H9 (cell line): ENCODE measurements around the gene GALNT13. TPM values are rescaled to one million over a fixed set of nuclear protein-coding genes. Genes with fewer than 3 reads are reported as not detected.
A peak's percentile ranks its signal among the peaks of the same experiment; 100 is the strongest.

ENCODE experiments used
- DNase-seq: peaks from one replicate; pipeline ENCODE4 v3.0.0-alpha.2; 2017
- H2AFZ ChIP-seq: one replicate; pipeline ENCODE4 v1.6.1; 2013; ENCODE audit warnings: mild to moderate bottlenecking, low read length, control low read depth, moderate library complexity
- H2AK5ac ChIP-seq: 2 replicates; pipeline ENCODE4 v1.6.1; 2013; ENCODE audit warnings: low read length, control low read depth, mixed read lengths; ENCODE audit not compliant: insufficient read length
- H2BK120ac ChIP-seq: one replicate; pipeline ENCODE4 v1.6.1; 2013; ENCODE audit warnings: low read depth, mild to moderate bottlenecking, low read length, control low read depth, inconsistent platforms; ENCODE audit not compliant: poor library complexity, severe bottlenecking
- H2BK12ac ChIP-seq: 2 replicates; pipeline ENCODE4 v1.6.1; 2013; ENCODE audit warnings: low read length, control low read depth, mixed read lengths, low read depth; ENCODE audit not compliant: insufficient read length
- H2BK15ac ChIP-seq: 2 replicates; pipeline ENCODE4 v1.6.1; 2013; ENCODE audit warnings: low read depth, low read length, control low read depth
- H2BK20ac ChIP-seq: one replicate; pipeline ENCODE4 v1.6.1; 2013; ENCODE audit warnings: low read depth, mild to moderate bottlenecking, low read length, control low read depth, inconsistent platforms; ENCODE audit not compliant: poor library complexity, severe bottlenecking
- H2BK5ac ChIP-seq: 2 replicates; pipeline ENCODE4 v1.6.1; 2013; ENCODE audit warnings: low read length, control low read depth, mixed read lengths; ENCODE audit not compliant: insufficient read length
- H3K14ac ChIP-seq: 2 replicates; pipeline ENCODE4 v1.6.1; 2013; ENCODE audit warnings: low read length, control low read depth; ENCODE audit not compliant: insufficient read depth
- H3K18ac ChIP-seq: 2 replicates; pipeline ENCODE4 v1.6.1; 2013; ENCODE audit warnings: low read depth, mild to moderate bottlenecking, mixed read lengths, low read length, control low read depth; ENCODE audit not compliant: insufficient read length
- H3K23ac ChIP-seq: 2 replicates; pipeline ENCODE4 v1.6.1; 2013; ENCODE audit warnings: low read length, control low read depth, mixed read lengths, low read depth; ENCODE audit not compliant: insufficient read length
- H3K23me2 ChIP-seq: 2 replicates; pipeline ENCODE4 v1.6.1; 2013; ENCODE audit warnings: low read depth, mild to moderate bottlenecking, mixed read lengths, low read length, control low read depth; ENCODE audit not compliant: insufficient read length, poor library complexity, severe bottlenecking
- H3K27ac ChIP-seq: 2 replicates; pipeline ENCODE4 v1.5.1; 2013; ENCODE audit warnings: low read length, control low read depth, mixed read lengths, low read depth; ENCODE audit not compliant: insufficient read length
- H3K27me3 ChIP-seq: 2 replicates; pipeline ENCODE4 v1.6.1; 2013; ENCODE audit warnings: low read length, control low read depth, inconsistent platforms; ENCODE audit not compliant: insufficient read depth
- H3K4ac ChIP-seq: 2 replicates; pipeline ENCODE4 v1.6.1; 2013; ENCODE audit warnings: low read depth, mild to moderate bottlenecking, control low read depth, inconsistent platforms, low read length, moderate library complexity
- H3K4me1 ChIP-seq: 2 replicates; pipeline ENCODE4 v1.6.1; 2013; ENCODE audit warnings: low read length, control low read depth, inconsistent platforms; ENCODE audit not compliant: insufficient read depth
- H3K4me2 ChIP-seq: 2 replicates; pipeline ENCODE4 v1.6.1; 2013; ENCODE audit warnings: low read length, control low read depth, mixed read lengths; ENCODE audit not compliant: insufficient read length, insufficient read depth
- H3K56ac ChIP-seq: 2 replicates; pipeline ENCODE4 v1.6.1; 2013; ENCODE audit warnings: low read depth, mild to moderate bottlenecking, mixed read lengths, low read length, control low read depth; ENCODE audit not compliant: insufficient read length
- H3K79me1 ChIP-seq: 2 replicates; pipeline ENCODE4 v1.6.1; 2013; ENCODE audit warnings: low read depth, mild to moderate bottlenecking, moderate library complexity, low read length, control low read depth, inconsistent platforms; ENCODE audit not compliant: insufficient read depth, poor library complexity, severe bottlenecking
- H3K79me2 ChIP-seq: 2 replicates; pipeline ENCODE4 v1.6.1; 2013; ENCODE audit warnings: low read length, control low read depth, inconsistent platforms; ENCODE audit not compliant: insufficient read depth
- H3K9ac ChIP-seq: 2 replicates; pipeline ENCODE4 v1.6.1; 2013; ENCODE audit warnings: low read length, control low read depth, mixed read lengths; ENCODE audit not compliant: insufficient read length; ENCODE audit errors: extremely low read depth
- H3K9me3 ChIP-seq: one replicate; pipeline ENCODE4 v1.6.1; 2013; ENCODE audit warnings: low read depth, low read length, inconsistent platforms; ENCODE audit not compliant: control insufficient read depth
- H3T11ph ChIP-seq: one replicate; pipeline ENCODE4 v1.6.1; 2013; ENCODE audit warnings: mild to moderate bottlenecking, low read length, control low read depth, inconsistent platforms
- H4K20me1 ChIP-seq: one replicate; pipeline ENCODE4 v1.6.1; 2013; ENCODE audit not compliant: control insufficient read depth, insufficient read length, insufficient read depth
- H4K5ac ChIP-seq: 2 replicates; pipeline ENCODE4 v1.6.1; 2013; ENCODE audit warnings: low read depth, mild to moderate bottlenecking, mixed read lengths, low read length, control low read depth; ENCODE audit not compliant: insufficient read length
- H4K8ac ChIP-seq: replicated peaks from 2 replicates; pipeline ENCODE4 v1.6.1; 2013; ENCODE audit warnings: low read length, control low read depth, mixed read lengths, low read depth; ENCODE audit not compliant: insufficient read length
- H4K91ac ChIP-seq: 2 replicates; pipeline ENCODE4 v1.6.1; 2013; ENCODE audit warnings: low read depth, mild to moderate bottlenecking, moderate library complexity, mixed read lengths, low read length, control low read depth; ENCODE audit not compliant: insufficient read length
- H3K27ac Mint-ChIP-seq, 3 experiments: 2 replicates in 2 of 3; 3 replicates in 1 of 3; pipeline ENCODE4 v1.8.0; 2020 to 2021; ENCODE audit warnings: mixed read lengths in 3 of 3, mild to moderate bottlenecking in 1 of 3, moderate library complexity in 1 of 3
- H3K27me3 Mint-ChIP-seq: 2 replicates; pipeline ENCODE4 v1.8.0; 2021; ENCODE audit warnings: low read depth, mild to moderate bottlenecking, moderate library complexity, mixed read lengths
- H3K36me3 Mint-ChIP-seq, 3 experiments: 2 replicates in 2 of 3; 3 replicates in 1 of 3; pipeline ENCODE4 v1.8.0; 2020 to 2021; ENCODE audit warnings: low read depth in 3 of 3, mixed read lengths in 3 of 3; ENCODE audit not compliant: insufficient read depth in 1 of 3
- H3K4me1 Mint-ChIP-seq, 2 experiments: 2 replicates each; pipeline ENCODE4 v1.8.0; 2020; ENCODE audit warnings: mixed read lengths in 2 of 2
- H3K4me3 Mint-ChIP-seq, 2 experiments: 2 replicates in 1 of 2; 3 replicates in 1 of 2; pipeline ENCODE4 v1.8.0; 2020 to 2021; ENCODE audit warnings: mild to moderate bottlenecking in 2 of 2, mixed read lengths in 2 of 2, moderate library complexity in 1 of 2
- H3K9me3 Mint-ChIP-seq, 2 experiments: 2 replicates in 1 of 2; 3 replicates in 1 of 2; pipeline ENCODE4 v1.8.0; 2020; ENCODE audit warnings: mild to moderate bottlenecking in 2 of 2, mixed read lengths in 2 of 2, moderate library complexity in 1 of 2
- WGBS: extraction: QIAGEN DNeasy Blood & Tissue Kit; methylation state at CpG from one replicate; pipeline ENCODE4 v1.1.7; 2013; ENCODE audit warnings: missing lambda C conversion rate, low lambda C conversion rate, mixed read lengths; ENCODE audit not compliant: insufficient read length; ENCODE audit errors: extremely low coverage; 5-methylcytosine and 5-hydroxymethylcytosine counted together
- total RNA-seq: library from RNA; stranded (reverse); gene quantifications from 2 replicates; pipeline ENCODE4 v1.2.1, GENCODE V29; 2021
- TF ChIP-seq, protein P1 (sequence below): fragments of 200-600 bp; sonication (generic); conservative IDR thresholded peaks from 3 replicates; pipeline ENCODE4 v1.8.0; 2021; ENCODE audit warnings: antibody characterized with exemption, mild to moderate bottlenecking

Gene GALNT13
- total RNA-seq, 1 experiment from 2014 or later, result 6.6 TPM

- TF ChIP-seq, protein P1, sequence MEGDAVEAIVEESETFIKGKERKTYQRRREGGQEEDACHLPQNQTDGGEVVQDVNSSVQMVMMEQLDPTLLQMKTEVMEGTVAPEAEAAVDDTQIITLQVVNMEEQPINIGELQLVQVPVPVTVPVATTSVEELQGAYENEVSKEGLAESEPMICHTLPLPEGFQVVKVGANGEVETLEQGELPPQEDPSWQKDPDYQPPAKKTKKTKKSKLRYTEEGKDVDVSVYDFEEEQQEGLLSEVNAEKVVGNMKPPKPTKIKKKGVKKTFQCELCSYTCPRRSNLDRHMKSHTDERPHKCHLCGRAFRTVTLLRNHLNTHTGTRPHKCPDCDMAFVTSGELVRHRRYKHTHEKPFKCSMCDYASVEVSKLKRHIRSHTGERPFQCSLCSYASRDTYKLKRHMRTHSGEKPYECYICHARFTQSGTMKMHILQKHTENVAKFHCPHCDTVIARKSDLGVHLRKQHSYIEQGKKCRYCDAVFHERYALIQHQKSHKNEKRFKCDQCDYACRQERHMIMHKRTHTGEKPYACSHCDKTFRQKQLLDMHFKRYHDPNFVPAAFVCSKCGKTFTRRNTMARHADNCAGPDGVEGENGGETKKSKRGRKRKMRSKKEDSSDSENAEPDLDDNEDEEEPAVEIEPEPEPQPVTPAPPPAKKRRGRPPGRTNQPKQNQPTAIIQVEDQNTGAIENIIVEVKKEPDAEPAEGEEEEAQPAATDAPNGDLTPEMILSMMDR, result no peak
- Mint-ChIP-seq H3K4me1 (peaks cover 5% of the 10 kb centered on the region in 2 experiments; a peak in 3 of 4 replicates), H3K36me3 (peaks cover 6 to 9% (median 8%) of the 10 kb centered on the region in 3 experiments), H3K27me3 (no peaks in the 10 kb centered on the region), H3K27ac (peak overlapping the region in 1 of 3 experiments; percentile 50; a peak in 1 of 7 replicates), H3K4me3 (no peak overlapping the region), H3K9me3 (peaks cover 7 to 11% of the 10 kb centered on the region in 2 experiments; a peak in 4 of 5 replicates)
- Histone ChIP-seq H3T11ph (no peak overlapping the region), H4K20me1 (no peaks in the 10 kb centered on the region), H3K4ac (no peak overlapping the region), H2BK12ac (no peak overlapping the region), H3K27me3 (no peaks in the 10 kb centered on the region), H3K23me2 (no peaks in the 10 kb centered on the region), H2AK5ac (no peak overlapping the region), H2BK5ac (no peak overlapping the region), H2BK15ac (no peak overlapping the region), H4K5ac (no peak overlapping the region), H4K8ac (no peak overlapping the region), H2AFZ (no peak overlapping the region), H3K14ac (no peak overlapping the region), H2BK20ac (no peak overlapping the region), H3K18ac (no peak overlapping the region), H3K23ac (no peak overlapping the region), H4K91ac (no peak overlapping the region), H3K79me1 (no peaks in the 10 kb centered on the region), H3K9me3 (no peaks in the 10 kb centered on the region), H3K4me1 (no peaks in the 10 kb centered on the region), H3K4me2 (no peak overlapping the region), H3K9ac (no peak overlapping the region), H3K79me2 (no peaks in the 10 kb centered on the region), H3K56ac (no peak overlapping the region), H3K27ac (no peak overlapping the region), H2BK120ac (no peak overlapping the region)
- WGBS, result no CpG with 5 or more reads among the region's 2 CpGs
- DNase-seq, result no peak
Measured at GRCh38 chr2:154280543-154280942, 408.8 kb downstream of the GALNT13 start.
